Lung microvascular endothelial cell (primary cell): ENCODE data around the gene AHCYL1. TPM values are rescaled to one million over a fixed set of nuclear protein-coding genes. Genes with fewer than 3 reads are reported as not detected.

Source experiments
- DNase-seq, 2 donors: peaks; one replicate each; pipeline versions ENCODE4 v3.0.0 to v3.0.0-alpha.2; 2010; ENCODE audit warnings: low read depth in 2 of 2
- total RNA-seq: library from RNA; depleted of rRNA; stranded (reverse); fragments of >200 nt; gene quantifications from 2 replicates; pipeline ENCODE4 v1.2.1, GENCODE V29; 2014

AHCYL1 gene
- total RNA-seq, 1 donor from 2014 or later = 36.1 TPM

DNA sequence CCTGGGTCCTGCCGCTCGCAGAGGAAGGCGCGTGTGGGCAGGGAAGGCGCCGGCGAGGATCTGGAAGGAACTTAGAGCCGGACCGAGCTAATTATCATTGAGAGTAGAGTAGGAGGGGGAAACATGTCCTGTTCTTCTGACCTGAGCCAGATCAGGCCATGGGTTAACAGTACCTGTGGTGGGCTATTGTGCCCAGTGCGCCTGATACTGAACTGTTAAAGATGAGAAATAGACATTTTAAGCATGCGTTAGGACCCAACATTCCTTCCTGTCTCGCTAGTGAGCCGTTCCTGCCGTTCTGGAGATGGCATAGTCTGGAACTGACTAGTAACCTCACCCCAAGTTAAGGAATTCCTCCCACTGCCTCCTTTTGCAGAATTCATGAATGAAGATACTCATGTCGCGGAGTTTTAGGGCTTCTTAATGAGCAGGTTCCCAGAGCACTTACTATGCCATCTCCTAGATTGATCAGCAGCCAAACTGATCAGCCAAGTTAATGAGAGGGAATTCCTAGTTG lies 50.7 kb downstream of the AHCYL1 start:
- DNase-seq = no peak

DNA sequence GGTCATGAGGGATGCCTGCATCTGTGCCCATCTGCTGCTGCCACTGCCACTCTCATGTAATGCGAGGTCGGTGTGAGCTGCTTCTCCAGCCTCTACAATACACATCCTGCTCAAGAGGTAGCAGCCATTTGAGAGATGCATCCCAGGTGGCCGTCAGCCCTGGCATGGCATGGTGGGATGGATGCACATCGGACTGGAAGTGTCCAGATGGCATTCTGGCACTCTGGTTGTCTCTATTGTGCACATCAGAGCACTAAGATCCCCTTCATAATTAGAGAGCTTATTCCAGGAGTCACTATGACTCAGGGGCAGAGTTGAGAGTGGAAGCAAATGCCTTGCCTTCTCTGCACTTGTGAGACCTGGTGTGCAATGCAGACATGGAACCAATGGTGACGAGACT lies 53.7 kb downstream of the AHCYL1 start:
- no peak for DNase-seq

DNA sequence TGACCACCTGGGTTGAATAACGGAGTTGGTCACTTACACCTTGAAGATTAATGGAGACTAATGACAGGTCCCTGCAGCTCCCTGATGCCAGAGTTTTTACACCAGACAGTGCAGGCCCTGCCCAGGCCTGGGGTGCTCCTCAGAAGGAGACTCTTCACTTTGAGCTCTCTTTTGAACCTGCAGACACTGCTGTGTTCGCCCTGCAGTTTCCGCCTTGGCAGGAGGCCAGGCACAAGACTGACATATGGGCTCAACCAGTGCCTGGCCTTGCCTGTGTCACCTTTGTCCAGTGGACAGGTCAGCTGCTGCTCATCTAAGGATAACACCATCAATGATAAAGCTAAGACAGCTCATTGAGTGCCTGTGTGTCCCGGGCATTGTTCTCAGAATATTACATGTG lies 55.1 kb downstream of the AHCYL1 start:
- peak in 1 of 2 donors; percentile 15 for DNase-seq

DNA sequence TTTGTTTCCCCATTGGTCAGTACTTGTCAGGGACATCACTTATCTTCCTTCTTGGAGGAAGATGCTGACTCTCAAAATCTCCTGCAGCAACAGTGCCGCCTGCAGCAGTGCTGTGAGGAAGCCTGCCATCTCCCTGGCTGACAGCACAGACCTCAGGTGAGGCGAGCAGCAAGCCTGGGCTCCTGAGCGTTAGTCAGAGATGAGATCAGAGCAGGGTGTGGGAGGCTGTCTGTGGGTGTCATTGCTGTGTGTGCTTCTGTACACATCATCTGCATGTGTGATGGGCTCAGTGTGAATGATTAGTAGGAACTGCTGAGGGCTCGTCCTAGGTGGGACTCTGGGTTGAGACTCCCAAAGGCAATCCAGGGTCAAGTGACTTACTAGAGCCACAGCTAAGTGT lies 56.0 kb downstream of the AHCYL1 start:
- no peak for DNase-seq

DNA sequence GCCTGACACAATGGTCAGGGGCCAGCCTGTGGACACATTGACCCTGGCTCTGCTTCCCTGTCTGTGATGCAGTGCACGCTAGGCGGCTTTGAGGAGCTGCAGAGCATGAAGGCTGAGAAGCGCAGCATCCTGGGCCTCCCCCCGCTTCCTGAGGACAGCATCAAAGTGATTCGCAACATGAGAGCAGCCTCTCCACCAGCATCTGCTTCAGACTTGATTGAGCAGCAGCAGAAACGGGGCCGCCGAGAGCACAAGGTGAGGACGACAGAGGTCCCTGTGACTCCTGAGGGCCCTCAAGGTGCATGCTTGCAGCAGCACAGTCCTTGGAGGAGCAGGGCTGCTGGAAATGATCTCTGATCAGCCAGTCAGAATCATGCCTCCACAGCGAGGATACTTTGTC lies 58.5 kb downstream of the AHCYL1 start:
- no peak for DNase-seq

DNA sequence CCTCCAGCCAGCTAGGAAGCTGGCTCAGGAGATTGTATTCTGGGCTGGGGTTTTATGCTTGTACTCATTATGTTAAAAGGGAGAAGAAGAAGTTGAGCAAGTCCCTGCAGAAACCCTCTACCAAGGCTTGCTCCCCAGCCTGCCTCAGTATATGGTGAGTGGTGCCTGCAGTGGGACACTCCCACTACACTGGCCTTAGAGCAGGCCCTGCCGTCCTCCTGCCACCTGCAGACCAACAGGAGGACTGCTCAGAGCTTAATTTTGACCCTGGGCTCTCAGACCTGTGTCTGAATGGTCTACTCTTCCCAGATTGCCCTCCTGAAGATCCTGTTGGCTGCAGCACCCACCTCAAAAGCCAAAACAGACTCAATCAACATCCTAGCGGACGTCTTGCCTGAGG lies 62.9 kb downstream of the AHCYL1 start:
- no peak for DNase-seq

DNA sequence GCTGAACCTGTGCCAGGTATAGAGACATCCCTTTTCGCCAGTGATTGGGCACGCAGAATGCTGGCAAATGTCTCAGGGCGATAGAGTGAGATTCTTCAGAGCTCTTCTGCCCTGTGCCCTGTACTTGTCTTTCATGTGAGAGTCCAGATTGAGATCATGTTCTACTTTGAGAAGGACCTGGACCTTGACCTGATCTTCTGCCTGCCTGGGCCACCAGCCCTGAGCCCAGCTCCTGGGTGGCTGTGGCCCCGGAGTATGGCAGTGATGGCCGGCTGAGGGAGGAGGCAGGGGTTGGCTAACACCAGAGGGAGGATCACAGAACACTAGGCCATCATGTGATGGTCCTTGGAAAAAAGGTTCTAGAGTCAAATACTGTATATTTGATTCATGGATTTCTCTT lies 63.7 kb downstream of the AHCYL1 start:
- DNase-seq = no peak

DNA sequence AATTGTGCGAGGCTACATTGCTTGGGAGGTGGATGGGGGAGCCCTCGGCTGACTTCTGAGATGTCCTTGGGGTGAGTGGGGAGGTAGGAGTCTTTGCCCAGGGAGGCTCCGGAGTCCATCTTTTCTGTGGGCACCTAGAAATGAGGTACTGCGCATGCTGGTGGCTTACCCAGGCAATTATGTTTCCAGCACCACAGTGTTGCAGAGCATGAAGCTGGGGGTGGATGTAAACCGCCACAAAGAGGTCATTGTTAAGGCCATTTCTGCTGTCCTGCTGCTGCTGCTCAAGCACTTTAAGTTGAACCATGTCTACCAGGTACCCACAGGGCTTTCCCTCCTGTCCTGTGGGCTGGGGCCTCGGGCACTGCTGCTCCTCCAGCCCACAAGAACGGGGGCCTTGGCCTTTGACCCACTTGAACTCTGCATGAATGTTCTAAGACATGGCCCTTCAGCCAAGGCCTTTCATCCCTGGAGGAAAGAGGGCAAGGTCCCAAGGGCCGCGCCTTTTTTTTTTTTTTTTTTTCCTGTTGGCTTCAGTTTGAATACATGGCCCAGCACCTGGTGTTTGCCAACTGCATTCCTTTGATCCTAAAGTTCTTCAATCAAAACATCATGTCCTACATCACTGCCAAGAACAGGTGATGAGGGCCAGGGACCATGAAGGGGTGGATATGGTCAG lies 64.5 kb downstream of the AHCYL1 start:
- DNase-seq = no peak

DNA sequence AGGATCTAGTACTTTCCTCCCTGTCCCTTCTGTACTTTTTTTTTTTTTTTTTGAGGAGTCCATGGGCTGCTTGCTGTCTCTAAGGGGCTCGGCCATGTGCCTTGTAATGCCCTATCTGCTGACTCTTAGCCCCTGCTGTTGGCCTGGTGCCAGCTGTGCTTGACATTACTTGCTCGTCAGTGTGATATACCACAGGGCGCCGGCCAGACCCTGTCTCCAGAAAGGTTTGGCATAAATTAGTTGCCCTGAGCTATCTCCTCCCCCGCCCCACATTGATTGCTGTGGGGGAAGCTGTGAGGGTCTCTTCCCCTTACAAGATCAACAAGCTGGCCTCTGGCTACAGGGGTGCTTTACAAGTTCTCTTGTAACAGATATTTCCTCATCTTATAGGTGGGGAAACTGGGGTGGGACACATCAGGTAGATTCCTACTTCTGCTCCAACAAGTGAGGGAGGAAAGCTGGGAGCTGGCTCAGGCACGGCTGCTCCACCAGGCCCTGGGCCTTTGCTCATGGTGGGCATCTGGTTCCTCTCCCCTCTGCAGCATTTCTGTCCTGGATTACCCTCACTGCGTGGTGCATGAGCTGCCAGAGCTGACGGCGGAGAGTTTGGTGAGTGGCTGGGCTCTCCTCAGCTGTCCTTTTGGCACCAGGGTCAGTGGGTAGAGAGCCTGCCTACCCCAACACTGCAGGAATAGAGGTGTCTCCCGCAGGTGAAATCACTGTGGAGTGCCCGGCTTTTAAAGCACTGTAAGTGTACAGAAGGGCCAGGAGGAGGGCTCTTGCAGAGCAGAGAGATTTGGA lies 65.4 kb downstream of the AHCYL1 start:
- no peak for DNase-seq

DNA sequence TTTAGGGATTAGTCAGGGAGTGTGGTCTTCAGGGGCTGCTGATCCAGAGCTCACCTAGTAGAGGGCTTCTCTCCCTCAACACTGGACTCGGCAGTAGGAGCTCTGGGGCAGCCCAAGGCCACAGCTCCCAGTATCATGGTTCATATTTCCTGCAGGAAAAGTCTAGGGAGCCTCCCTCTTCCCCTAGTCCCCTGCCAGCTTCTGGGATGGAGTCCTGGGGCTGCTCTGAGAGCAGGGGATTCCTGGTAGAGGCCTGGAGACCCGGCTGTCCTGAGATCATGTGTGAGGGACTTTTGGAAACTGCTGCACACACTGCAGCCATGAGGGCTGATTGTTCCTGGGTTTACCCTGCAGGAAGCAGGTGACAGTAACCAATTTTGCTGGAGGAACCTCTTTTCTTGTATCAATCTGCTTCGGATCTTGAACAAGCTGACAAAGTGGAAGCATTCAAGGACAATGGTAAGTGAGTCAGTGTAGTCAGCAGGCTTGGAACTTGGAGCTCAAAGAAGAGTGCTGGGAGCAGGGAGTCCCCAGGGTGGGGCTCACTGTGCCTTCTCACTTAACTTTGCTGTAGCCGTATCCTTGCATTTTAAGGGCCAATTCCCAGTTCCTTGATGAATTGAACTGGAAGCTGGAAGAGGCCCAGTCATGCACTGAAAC lies 66.2 kb downstream of the AHCYL1 start:
- DNase-seq = peak in 1 of 2 donors; percentile 45

DNA sequence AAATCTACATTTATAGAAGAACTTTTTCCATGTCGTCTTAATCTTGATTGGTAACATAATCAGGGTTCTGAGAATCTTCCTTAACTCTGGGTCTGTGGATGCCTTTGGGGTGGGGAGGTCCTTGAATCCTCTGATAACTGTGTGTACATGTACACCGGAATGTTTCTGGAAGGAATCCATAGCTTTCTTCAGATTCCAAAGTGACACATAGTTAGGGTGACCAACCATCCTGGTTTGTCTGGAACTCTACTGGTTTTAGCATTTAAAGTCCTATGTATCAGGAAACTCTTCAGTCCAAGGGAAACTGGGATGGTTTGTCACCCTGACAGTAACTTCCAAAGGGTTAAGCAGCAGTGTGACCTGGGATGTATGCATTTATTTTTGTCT lies 66.7 kb downstream of the AHCYL1 start:
- DNase-seq = no peak

DNA sequence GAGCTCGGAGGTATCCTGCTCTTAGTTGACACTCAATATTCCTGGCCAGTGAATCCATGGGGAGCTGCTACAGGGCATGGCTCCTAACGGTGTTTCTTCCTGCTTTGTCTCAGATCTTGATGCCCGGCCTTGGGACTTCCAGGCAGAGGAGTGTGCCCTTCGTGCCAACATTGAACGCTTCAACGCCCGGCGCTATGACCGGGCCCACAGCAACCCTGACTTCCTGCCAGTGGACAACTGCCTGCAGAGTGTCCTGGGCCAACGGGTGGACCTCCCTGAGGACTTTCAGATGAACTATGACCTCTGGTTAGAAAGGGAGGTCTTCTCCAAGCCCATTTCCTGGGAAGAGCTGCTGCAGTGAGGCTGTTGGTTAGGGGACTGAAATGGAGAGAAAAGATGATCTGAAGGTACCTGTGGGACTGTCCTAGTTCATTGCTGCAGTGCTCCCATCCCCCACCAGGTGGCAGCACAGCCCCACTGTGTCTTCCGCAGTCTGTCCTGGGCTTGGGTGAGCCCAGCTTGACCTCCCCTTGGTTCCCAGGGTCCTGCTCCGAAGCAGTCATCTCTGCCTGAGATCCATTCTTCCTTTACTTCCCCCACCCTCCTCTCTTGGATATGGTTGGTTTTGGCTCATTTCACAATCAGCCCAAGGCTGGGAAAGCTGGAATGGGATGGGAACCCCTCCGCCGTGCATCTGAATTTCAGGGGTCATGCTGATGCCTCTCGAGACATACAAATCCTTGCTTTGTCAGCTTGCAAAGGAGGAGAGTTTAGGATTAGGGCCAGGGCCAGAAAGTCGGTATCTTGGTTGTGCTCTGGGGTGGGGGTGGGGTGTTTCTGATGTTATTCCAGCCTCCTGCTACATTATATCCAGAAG lies 69.2 kb downstream of the AHCYL1 start:
- peak; percentile 41 to 62 for DNase-seq

DNA sequence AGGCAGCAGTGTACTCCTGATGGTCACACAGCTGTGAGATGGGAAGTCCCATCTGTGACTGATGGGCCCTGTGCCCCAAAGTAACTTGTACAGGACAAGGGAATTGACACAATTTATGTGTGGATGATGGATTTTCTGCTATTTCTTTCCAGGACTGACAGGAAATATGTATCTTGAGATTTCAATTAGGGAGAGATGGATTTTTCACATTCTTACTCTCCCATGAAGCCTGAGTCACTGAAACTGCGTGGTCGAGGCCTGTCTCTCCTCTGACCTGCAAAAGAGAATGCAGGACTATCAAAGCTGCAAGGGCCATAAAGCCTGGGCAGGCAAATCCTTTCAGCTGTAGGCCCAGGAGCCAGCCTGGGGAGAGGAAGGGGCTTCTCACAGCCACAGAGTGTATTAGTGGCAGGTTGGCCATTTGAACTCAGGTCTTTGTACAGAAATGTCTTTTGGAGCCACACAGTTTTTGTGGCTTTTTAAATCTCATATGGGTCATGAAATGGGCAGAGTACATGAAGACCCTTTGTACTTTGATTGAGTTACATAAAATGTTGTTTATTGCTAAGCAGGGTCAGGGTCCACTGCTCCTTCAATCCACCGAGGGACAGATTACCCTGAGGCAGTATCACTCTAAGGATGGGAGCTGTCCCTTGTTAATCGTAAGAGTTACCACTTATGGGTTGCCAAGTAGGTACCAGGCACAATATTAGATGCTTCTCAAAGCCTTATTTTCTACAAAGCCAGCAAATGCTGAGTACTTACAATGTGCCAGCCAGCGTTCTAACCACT lies 71.1 kb downstream of the AHCYL1 start:
- DNase-seq = no peak

DNA sequence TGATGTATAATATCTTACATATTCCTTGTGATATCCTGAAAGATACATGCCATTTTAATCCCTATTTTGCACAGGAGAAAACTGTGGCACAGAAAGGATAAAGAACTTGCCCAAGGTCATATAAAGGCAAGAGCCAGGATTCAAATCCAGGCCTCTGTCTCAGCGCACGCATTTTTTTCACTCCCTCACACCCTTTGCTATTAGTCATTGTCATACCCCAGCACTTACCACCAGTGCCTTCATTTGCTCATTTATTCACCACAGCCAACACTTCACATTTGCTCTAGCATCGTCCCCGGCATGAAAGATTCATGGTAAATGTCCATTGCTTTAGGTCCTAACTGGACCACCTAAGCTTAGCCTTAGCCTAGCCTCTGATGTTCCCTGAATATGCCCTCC lies 71.7 kb downstream of the AHCYL1 start:
- DNase-seq = no peak

DNA sequence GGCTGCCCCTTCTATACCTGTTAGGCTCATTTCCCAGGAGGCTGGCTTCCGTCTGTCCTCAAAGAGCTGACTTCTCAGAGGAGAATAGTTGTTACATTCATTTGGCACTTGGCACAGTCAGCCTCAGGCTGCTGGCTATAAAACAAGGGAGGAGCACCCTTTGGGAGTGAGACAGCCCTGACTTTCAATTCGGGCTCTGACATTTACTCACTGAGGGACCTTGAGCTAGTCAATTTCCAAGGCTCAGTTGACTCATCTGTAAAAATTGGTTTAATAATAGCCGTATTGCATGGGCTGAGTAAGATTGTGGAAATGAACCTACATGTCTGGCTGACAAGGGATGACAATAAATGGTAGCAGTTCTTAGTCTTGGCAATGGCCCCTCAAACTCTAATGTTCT lies 72.2 kb downstream of the AHCYL1 start:
- no peak for DNase-seq

DNA sequence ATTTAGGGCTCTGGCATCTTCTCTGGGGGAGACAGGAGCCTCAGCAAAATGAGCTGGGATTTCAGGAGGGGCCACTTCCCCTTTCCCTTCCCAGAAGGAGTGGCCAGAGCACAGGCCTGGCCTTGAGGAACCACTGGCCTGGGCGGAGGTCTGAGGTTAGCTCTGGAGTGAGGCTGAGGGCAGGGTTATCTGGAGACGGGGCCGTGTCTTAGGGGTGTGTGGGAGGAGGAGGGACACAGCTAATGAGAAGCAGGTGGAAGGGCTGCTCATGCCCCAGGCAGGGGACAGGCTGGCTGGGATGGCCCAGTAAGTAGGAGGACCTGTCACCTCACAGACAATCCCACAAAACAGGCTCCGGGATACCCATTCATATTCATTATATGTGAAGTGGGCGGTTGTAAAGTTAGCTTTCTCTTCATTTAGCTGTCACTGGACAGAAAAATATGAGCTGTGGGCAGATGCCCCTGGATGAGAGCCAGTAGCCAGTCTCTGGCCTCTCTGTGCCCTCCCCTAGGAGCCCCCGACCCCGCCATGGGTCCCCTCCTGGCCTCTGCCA lies 73.5 kb downstream of the AHCYL1 start:
- no peak for DNase-seq

DNA sequence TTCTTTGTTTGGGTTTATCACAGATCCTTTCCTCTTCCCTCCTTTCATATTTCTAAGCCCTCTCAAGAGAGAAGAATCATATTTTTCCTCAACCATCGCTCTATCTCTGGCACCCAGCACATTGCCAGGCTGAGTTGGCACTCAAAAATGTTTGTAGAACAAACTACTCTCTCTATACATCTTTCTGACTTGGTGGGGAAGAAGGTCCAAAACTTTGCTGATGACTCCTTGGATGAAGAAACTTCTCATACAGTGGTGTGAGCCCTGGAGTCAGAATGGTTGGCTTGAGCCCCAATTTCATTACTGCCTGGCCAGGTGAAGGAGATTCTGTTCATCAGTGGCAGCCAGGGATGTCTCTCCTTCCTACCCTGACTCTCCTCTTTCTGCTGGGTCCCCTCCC lies 74.0 kb downstream of the AHCYL1 start:
- DNase-seq = no peak

DNA sequence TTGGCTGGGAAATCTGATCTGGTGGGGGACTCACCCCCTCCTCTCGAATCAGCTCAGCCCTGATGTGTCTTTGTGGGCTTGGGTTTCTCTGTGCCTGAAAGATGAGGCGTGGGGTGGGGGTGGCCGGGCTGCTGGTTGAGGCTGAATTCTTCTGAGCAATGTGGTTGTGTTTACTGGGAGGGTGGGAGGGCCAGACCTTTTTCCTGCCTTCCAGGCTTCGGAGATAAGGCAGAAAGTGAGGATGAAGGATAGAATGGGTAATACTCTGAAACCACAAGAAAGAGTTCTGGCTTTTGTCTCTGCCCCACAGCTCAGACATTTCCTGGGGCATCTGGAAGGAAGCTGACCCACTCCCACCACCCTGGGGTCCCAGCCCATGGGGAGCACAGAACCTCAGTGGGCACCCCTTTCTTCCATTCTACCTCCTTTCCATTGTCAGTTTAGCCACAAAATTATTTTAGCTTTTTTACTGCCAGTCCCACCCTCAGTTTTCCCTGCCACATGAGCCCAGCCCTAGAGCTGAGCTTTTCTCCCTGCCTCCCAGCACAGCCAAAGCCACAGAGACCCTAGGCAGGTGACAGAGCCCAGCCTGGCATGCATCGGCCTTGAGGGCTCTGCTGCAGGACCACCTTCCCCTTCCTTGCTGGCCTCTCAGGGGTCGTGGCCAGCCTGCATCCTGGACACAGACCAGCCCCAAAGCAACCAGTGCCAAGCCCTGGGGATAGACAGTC lies 74.7 kb downstream of the AHCYL1 start:
- DNase-seq = no peak

DNA sequence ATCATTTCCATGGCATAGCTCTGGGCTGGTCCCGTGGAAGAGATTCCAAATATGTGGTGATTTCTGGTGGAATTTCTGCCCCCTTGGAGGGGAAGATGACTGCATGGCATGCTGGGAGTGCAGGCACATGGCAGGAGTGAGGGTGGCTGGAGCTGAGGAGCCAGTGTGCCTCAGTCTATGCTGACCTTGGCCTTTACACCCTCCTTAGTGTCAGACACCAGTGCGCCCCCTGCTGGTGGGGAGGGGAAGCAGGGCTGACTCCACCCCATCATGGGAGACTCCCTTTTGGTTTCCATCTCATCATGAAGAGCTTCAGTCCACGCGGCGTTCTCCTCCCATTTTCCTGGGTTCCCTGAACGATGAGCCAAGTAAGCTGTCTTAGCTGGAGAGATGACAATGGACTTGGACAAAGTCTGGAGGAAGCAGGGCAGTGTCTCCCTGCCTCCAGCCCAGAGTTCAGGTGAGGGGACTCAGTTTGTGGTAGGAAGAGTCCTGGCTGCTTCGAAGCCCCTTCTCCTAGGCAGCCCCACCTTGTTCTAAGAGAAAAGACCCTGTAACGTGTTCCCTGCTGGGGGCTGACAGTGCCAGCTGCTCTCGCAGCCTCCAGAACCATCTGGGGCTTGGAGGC lies 75.6 kb downstream of the AHCYL1 start:
- peak; percentile 39 to 41 for DNase-seq
